HepG2 (cell line): ENCODE data around the gene ATOH8. TPM values are rescaled to one million over a fixed set of nuclear protein-coding genes. Genes with fewer than 3 reads are reported as not detected.

Experiments
- CC2D1A ChIP-seq: sonication (generic); formaldehyde crosslinking; IDR thresholded peaks from 2 replicates; pipeline ENCODE4 v1.8.1; 2023; ENCODE audit warnings: mild to moderate bottlenecking, missing genetic modification reagents
- CHD2 ChIP-seq: IDR thresholded peaks from 2 replicates; pipeline ENCODE4 v1.6.1; 2011; ENCODE audit warnings: low read depth, low read length, improper control_type of control experiment
- DR1 ChIP-seq: sonication (generic); formaldehyde crosslinking; IDR thresholded peaks from 2 replicates; pipeline ENCODE4 v1.8.0; 2021; ENCODE audit warnings: mild to moderate bottlenecking, missing genetic modification reagents, inconsistent platforms
- JUND ChIP-seq: sonication (generic); formaldehyde crosslinking; IDR thresholded peaks from 2 replicates; pipeline ENCODE4 v1.8.0; 2022; ENCODE audit warnings: mild to moderate bottlenecking, missing genetic modification reagents
- KMT2B ChIP-seq: IDR thresholded peaks from 2 replicates; pipeline ENCODE4 v1.6.1; 2016; ENCODE audit warnings: missing genetic modification reagents, missing compliant biosample characterization
- MXI1 ChIP-seq: IDR thresholded peaks from 3 replicates; pipeline ENCODE4 v1.6.1; 2012; ENCODE audit warnings: low read depth, low read length, inconsistent platforms, borderline replicate concordance
- NCOA2 ChIP-seq: sonication (generic); formaldehyde crosslinking; IDR thresholded peaks from 2 replicates; pipeline ENCODE4 v1.8.0; 2022; ENCODE audit warnings: inconsistent platforms
- NFE2 ChIP-seq: sonication (generic); formaldehyde crosslinking; IDR thresholded peaks from 2 replicates; pipeline ENCODE4 v1.4.0; 2020; ENCODE audit warnings: missing genetic modification reagents
- POGZ ChIP-seq: sonication (generic); formaldehyde crosslinking; IDR thresholded peaks from 2 replicates; pipeline ENCODE4 v1.4.0; 2020; ENCODE audit warnings: mild to moderate bottlenecking, missing genetic modification reagents
- RBM39 ChIP-seq: fragments of 200-400 bp; formaldehyde crosslinking; IDR thresholded peaks from one replicate; pipeline ENCODE4 v1.6.1; 2018; ENCODE audit warnings: antibody characterized with exemption, mild to moderate bottlenecking, low read depth, low read length; ENCODE audit not compliant: poor library complexity, severe bottlenecking
- SIN3A ChIP-seq: IDR thresholded peaks from 2 replicates; pipeline ENCODE4 v1.6.1; 2011; ENCODE audit warnings: low read depth, mild to moderate bottlenecking, control low read depth, low read length, borderline replicate concordance
- TBL1XR1 ChIP-seq: fragments of 150-350 bp; IDR thresholded peaks from 2 replicates; pipeline ENCODE4 v1.6.1; 2014; ENCODE audit warnings: borderline replicate concordance, low read length; ENCODE audit not compliant: partially characterized antibody
- TCF7L2 ChIP-seq: IDR thresholded peaks from 2 replicates; pipeline ENCODE4 v1.6.1; 2011; ENCODE audit warnings: mild to moderate bottlenecking, low read depth, low read length, moderate library complexity
- TOE1 ChIP-seq: sonication (generic); formaldehyde crosslinking; IDR thresholded peaks from 2 replicates; pipeline ENCODE4 v1.4.0; 2020; ENCODE audit warnings: mild to moderate bottlenecking, missing genetic modification reagents
- ZFP36L1 ChIP-seq: sonication (generic); formaldehyde crosslinking; IDR thresholded peaks from 2 replicates; pipeline ENCODE4 v1.8.0; 2022; ENCODE audit warnings: mild to moderate bottlenecking, missing genetic modification reagents, moderate library complexity
- ZNF12 ChIP-seq: sonication (generic); formaldehyde crosslinking; IDR thresholded peaks from 2 replicates; pipeline ENCODE4 v1.5.0; 2020; ENCODE audit warnings: missing genetic modification reagents
- ZNF251 ChIP-seq: sonication (generic); formaldehyde crosslinking; IDR thresholded peaks from 2 replicates; pipeline ENCODE4 v1.9.0; 2021; ENCODE audit warnings: mild to moderate bottlenecking, missing genetic modification reagents
- ZNF33B ChIP-seq: sonication (generic); formaldehyde crosslinking; IDR thresholded peaks from 2 replicates; pipeline ENCODE4 v1.5.1; 2020; ENCODE audit warnings: mild to moderate bottlenecking, missing genetic modification reagents
- ZNF382 ChIP-seq: sonication (generic); formaldehyde crosslinking; IDR thresholded peaks from 2 replicates; pipeline ENCODE4 v1.5.0; 2020; ENCODE audit warnings: missing genetic modification reagents, mild to moderate bottlenecking, borderline replicate concordance
- ZNF569 ChIP-seq: sonication (generic); formaldehyde crosslinking; IDR thresholded peaks from 2 replicates; pipeline ENCODE4 v1.5.0; 2020; ENCODE audit warnings: mild to moderate bottlenecking, missing genetic modification reagents, moderate library complexity, borderline replicate concordance
- ZNF577 ChIP-seq: sonication (generic); formaldehyde crosslinking; IDR thresholded peaks from 2 replicates; pipeline ENCODE4 v1.4.0; 2020; ENCODE audit warnings: mild to moderate bottlenecking, low read depth, missing genetic modification reagents, borderline replicate concordance
- ZNF776 ChIP-seq: sonication (generic); formaldehyde crosslinking; IDR thresholded peaks from 2 replicates; pipeline ENCODE4 v1.4.0; 2020; ENCODE audit warnings: mild to moderate bottlenecking, missing genetic modification reagents
- ZSCAN29 ChIP-seq: sonication (generic); formaldehyde crosslinking; conservative IDR thresholded peaks from 2 replicates; pipeline ENCODE4 v1.4.0; 2020; ENCODE audit warnings: mild to moderate bottlenecking, missing genetic modification reagents
- polyA plus RNA-seq, 8 experiments: library from polyadenylated mRNA; depleted of rRNA in 3 of 8; stranded (reverse) in 7 of 8; unstranded in 1 of 8; fragments of >200 nt; fragmentation: Illumina TruSeq in 4 of 8; extraction: Trizol in 4 of 8; gene quantifications; 2 replicates each; pipeline versions ENCODE4 v1.2.1 to v1.2.3, GENCODE V29; 2011 to 2016; ENCODE audit warnings: low read depth in 4 of 8, missing spikeins in 1 of 8, mixed read lengths in 1 of 8; ENCODE audit not compliant: insufficient read depth in 1 of 8
- total RNA-seq, 5 experiments: library from RNA; depleted of rRNA; stranded (reverse); fragments of >200 nt; fragmentation: Illumina TruSeq; extraction: Trizol; gene quantifications; 2 replicates each; pipeline ENCODE4 v1.2.3, GENCODE V29; 2016; ENCODE audit warnings: low read depth in 1 of 5
- TF ChIP-seq, protein P1 (sequence below): sonication (generic); formaldehyde crosslinking; IDR thresholded peaks from 2 replicates; pipeline ENCODE4 v1.4.0; 2020; ENCODE audit warnings: missing genetic modification reagents
- TF ChIP-seq, protein P2 (sequence below): sonication (generic); formaldehyde crosslinking; IDR thresholded peaks from 2 replicates; pipeline ENCODE4 v1.5.0; 2020; ENCODE audit warnings: missing genetic modification reagents, mild to moderate bottlenecking, borderline replicate concordance
- TF ChIP-seq, protein P3 (sequence below): sonication (generic); formaldehyde crosslinking; IDR thresholded peaks from 2 replicates; pipeline ENCODE4 v1.9.0; 2021; ENCODE audit warnings: missing genetic modification reagents, mild to moderate bottlenecking, borderline replicate concordance
- TF ChIP-seq, protein P4 (sequence below): sonication (generic); formaldehyde crosslinking; IDR thresholded peaks from 2 replicates; pipeline ENCODE4 v1.4.0; 2020; ENCODE audit warnings: missing genetic modification reagents
- TF ChIP-seq, protein P5 (sequence below): sonication (generic); formaldehyde crosslinking; IDR thresholded peaks from 2 replicates; pipeline ENCODE4 v1.4.0; 2020; ENCODE audit warnings: missing genetic modification reagents; ENCODE audit errors: not compliant biosample characterization

ATOH8 gene
- total and polyA plus RNA-seq, 2 of the 13 experiments (the other 11 are each of a cell fraction or from before 2014, with no cell fraction given) = 0.13 to 0.61 TPM

DNA sequence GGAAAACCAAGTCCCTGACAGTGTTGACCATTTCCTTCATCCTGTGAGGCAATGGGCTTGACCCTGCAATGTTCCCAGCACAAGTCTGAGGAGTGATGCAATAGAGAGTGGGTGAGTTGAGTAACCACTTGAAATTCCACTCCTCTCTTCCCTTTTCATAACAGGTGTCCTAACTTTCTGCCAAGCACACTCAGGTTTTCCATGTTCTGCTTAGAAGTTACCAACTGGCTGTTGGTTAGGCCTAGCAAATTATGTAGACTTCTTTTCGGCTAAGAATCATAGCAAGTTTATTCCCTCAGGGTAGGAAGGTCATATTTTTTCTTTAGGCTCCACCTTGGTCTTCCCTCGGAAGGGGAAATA, 48.1 kb upstream of the ATOH8 start (continued):
- TF ChIP-seq, protein P1, sequence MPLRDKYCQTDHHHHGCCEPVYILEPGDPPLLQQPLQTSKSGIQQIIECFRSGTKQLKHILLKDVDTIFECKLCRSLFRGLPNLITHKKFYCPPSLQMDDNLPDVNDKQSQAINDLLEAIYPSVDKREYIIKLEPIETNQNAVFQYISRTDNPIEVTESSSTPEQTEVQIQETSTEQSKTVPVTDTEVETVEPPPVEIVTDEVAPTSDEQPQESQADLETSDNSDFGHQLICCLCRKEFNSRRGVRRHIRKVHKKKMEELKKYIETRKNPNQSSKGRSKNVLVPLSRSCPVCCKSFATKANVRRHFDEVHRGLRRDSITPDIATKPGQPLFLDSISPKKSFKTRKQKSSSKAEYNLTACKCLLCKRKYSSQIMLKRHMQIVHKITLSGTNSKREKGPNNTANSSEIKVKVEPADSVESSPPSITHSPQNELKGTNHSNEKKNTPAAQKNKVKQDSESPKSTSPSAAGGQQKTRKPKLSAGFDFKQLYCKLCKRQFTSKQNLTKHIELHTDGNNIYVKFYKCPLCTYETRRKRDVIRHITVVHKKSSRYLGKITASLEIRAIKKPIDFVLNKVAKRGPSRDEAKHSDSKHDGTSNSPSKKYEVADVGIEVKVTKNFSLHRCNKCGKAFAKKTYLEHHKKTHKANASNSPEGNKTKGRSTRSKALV (CRISPR knock-in tag) = no peak
- TF ChIP-seq TCF7L2 (no peak), ZNF569 (no peak), ZNF382 (CRISPR knock-in tag) (no peak), DR1 (CRISPR knock-in tag) (no peak), ZNF12 (CRISPR knock-in tag) (0 out of 2 replicates have a peak, but pooled peaks have one; percentile 39), CHD2 (0 out of 2 replicates have a peak, but pooled peaks have one; percentile 40), ZNF776 (CRISPR knock-in tag) (no peak), ZNF577 (CRISPR knock-in tag) (no peak), NFE2 (CRISPR knock-in tag) (no peak), KMT2B (CRISPR knock-in tag) (no peak), MXI1 (no peak), CC2D1A (CRISPR knock-in tag) (no peak), SIN3A (no peak), ZSCAN29 (CRISPR knock-in tag) (no peak), ZFP36L1 (CRISPR knock-in tag) (no peak), RBM39 (no peak), POGZ (CRISPR knock-in tag) (no peak), ZNF251 (no peak), TOE1 (CRISPR knock-in tag) (no peak), ZNF33B (CRISPR knock-in tag) (no peak), TBL1XR1 (peak; percentile 52), JUND (CRISPR knock-in tag) (0 out of 2 replicates have a peak, but pooled peaks have one; percentile 23), NCOA2 (CRISPR knock-in tag) (0 out of 2 replicates have a peak, but pooled peaks have one; percentile 18)
- TF ChIP-seq, protein P2, sequence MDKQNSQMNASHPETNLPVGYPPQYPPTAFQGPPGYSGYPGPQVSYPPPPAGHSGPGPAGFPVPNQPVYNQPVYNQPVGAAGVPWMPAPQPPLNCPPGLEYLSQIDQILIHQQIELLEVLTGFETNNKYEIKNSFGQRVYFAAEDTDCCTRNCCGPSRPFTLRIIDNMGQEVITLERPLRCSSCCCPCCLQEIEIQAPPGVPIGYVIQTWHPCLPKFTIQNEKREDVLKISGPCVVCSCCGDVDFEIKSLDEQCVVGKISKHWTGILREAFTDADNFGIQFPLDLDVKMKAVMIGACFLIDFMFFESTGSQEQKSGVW (CRISPR knock-in tag) = no peak
- TF ChIP-seq, protein P3, sequence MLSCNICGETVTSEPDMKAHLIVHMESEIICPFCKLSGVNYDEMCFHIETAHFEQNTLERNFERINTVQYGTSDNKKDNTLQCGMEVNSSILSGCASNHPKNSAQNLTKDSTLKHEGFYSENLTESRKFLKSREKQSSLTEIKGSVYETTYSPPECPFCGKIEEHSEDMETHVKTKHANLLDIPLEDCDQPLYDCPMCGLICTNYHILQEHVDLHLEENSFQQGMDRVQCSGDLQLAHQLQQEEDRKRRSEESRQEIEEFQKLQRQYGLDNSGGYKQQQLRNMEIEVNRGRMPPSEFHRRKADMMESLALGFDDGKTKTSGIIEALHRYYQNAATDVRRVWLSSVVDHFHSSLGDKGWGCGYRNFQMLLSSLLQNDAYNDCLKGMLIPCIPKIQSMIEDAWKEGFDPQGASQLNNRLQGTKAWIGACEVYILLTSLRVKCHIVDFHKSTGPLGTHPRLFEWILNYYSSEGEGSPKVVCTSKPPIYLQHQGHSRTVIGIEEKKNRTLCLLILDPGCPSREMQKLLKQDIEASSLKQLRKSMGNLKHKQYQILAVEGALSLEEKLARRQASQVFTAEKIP = no peak
- TF ChIP-seq, protein P4, sequence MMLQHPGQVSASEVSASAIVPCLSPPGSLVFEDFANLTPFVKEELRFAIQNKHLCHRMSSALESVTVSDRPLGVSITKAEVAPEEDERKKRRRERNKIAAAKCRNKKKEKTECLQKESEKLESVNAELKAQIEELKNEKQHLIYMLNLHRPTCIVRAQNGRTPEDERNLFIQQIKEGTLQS (CRISPR knock-in tag) = peak; percentile 85
- TF ChIP-seq, protein P5, sequence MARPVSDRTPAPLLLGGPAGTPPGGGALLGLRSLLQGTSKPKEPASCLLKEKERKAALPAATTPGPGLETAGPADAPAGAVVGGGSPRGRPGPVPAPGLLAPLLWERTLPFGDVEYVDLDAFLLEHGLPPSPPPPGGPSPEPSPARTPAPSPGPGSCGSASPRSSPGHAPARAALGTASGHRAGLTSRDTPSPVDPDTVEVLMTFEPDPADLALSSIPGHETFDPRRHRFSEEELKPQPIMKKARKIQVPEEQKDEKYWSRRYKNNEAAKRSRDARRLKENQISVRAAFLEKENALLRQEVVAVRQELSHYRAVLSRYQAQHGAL (CRISPR knock-in tag) = no peak
